Activated naive CD4-positive, alpha-beta T cell treated with anti-CD3 and anti-CD28 coated beads, Interleukin-2, amount 50 U/mL, for 24 hours (primary cell): Measurements from ENCODE around the gene OAF.
"Not testable (repeated sequence)": the region's sequence is repeated elsewhere in the genome, so short reads cannot be mapped to it uniquely, and the experiment has no call there.

ENCODE experiments used
- H3K27ac Mint-ChIP-seq: one replicate; pipeline ENCODE4 v1.8.0; 2021; ENCODE audit warnings: mild to moderate bottlenecking, mixed read lengths
- H3K27me3 Mint-ChIP-seq: one replicate; pipeline ENCODE4 v1.8.0; 2021; ENCODE audit warnings: mixed read lengths
- H3K36me3 Mint-ChIP-seq: one replicate; pipeline ENCODE4 v1.8.0; 2021; ENCODE audit warnings: mixed read lengths
- H3K4me1 Mint-ChIP-seq: one replicate; pipeline ENCODE4 v1.8.0; 2021; ENCODE audit warnings: mixed read lengths
- H3K4me3 Mint-ChIP-seq: one replicate; pipeline ENCODE4 v1.8.0; 2021; ENCODE audit warnings: mild to moderate bottlenecking, mixed read lengths
- H3K9me3 Mint-ChIP-seq: one replicate; pipeline ENCODE4 v1.8.0; 2021; ENCODE audit warnings: mixed read lengths

OAF gene

GRCh38 chr11:120210626-120211521 lies at the start of gene OAF:
OAF (plus strand) TSS chr11:120211032; CDS start chr11:120211280, 248 bp downstream.
- Mint-ChIP-seq H3K4me3 (peak within 1 kb of the TSS; percentile 96), H3K27ac (peak within 1 kb of the TSS; percentile 92), H3K4me1 (peaks cover 26% of the 10 kb centered on the region), H3K36me3 (no peaks in the 10 kb centered on the region), H3K9me3 (no peaks in the 10 kb centered on the region), H3K27me3 (peaks cover 3% of the 10 kb centered on the region)

GRCh38 chr11:120167659-120168058 lies 43.2 kb upstream of the OAF start:
- Mint-ChIP-seq H3K9me3 (peaks cover 8% of the 10 kb centered on the region), H3K27ac (no peak overlapping the region), H3K27me3 (peaks cover 45% of the 10 kb centered on the region), H3K4me1 (peaks cover 6% of the 10 kb centered on the region), H3K36me3 (peaks cover 6% of the 10 kb centered on the region), H3K4me3 (no peak overlapping the region)

- H3K27me3 Mint-ChIP-seq = peaks cover 49% of the 10 kb centered on the region
- H3K4me3 Mint-ChIP-seq = peak overlapping the region; percentile 74
- H3K27ac Mint-ChIP-seq = no peak overlapping the region
- H3K9me3 Mint-ChIP-seq = peaks cover 8% of the 10 kb centered on the region
- peaks cover 6% of the 10 kb centered on the region for H3K36me3 Mint-ChIP-seq
- peaks cover 7% of the 10 kb centered on the region for H3K4me1 Mint-ChIP-seq
These were observed 42.5 kb upstream of the OAF start for GRCh38 chr11:120168108-120168959.

- H3K27ac Mint-ChIP-seq = no peak overlapping the region
These were observed 41.7 kb upstream of the OAF start for GRCh38 chr11:120168960-120169681.

GRCh38 chr11:120169981-120170698 lies 40.7 kb upstream of the OAF start:
- peaks cover 47% of the 10 kb centered on the region for H3K27me3 Mint-ChIP-seq
- H3K4me1 Mint-ChIP-seq = peaks cover 7% of the 10 kb centered on the region
- H3K27ac Mint-ChIP-seq = no peak overlapping the region
- peaks cover under 1% of the 10 kb centered on the region for H3K36me3 Mint-ChIP-seq
- H3K4me3 Mint-ChIP-seq = peak overlapping the region; percentile 33
- peaks cover 1% of the 10 kb centered on the region for H3K9me3 Mint-ChIP-seq

More at GRCh38 chr11:120168960-120169681, 41.7 kb upstream of the OAF start:
- Mint-ChIP-seq H3K4me1 (peaks cover 7% of the 10 kb centered on the region), H3K4me3 (peak overlapping the region; percentile 74), H3K27me3 (peaks cover 48% of the 10 kb centered on the region), H3K36me3 (peaks cover 6% of the 10 kb centered on the region), H3K9me3 (peaks cover 8% of the 10 kb centered on the region)

- H3K4me3 Mint-ChIP-seq = no peak overlapping the region
- H3K27me3 Mint-ChIP-seq = peaks cover 44% of the 10 kb centered on the region
- peaks cover 7% of the 10 kb centered on the region for H3K4me1 Mint-ChIP-seq
- no peaks in the 10 kb centered on the region for H3K9me3 Mint-ChIP-seq
- no peaks in the 10 kb centered on the region for H3K36me3 Mint-ChIP-seq
- no peak overlapping the region for H3K27ac Mint-ChIP-seq
These were observed 40.0 kb upstream of the OAF start for GRCh38 chr11:120170741-120171261.

- peaks cover 7% of the 10 kb centered on the region for H3K4me1 Mint-ChIP-seq
- H3K9me3 Mint-ChIP-seq = no peaks in the 10 kb centered on the region
- H3K27me3 Mint-ChIP-seq = peaks cover 37% of the 10 kb centered on the region
- H3K36me3 Mint-ChIP-seq = no peaks in the 10 kb centered on the region
- H3K27ac Mint-ChIP-seq = no peak overlapping the region
- H3K4me3 Mint-ChIP-seq = no peak overlapping the region
These were observed 38.5 kb upstream of the OAF start for GRCh38 chr11:120172054-120172911.

GRCh38 chr11:120173019-120173705 lies 37.7 kb upstream of the OAF start:
- peaks cover 7% of the 10 kb centered on the region for H3K4me1 Mint-ChIP-seq
- no peak overlapping the region for H3K27ac Mint-ChIP-seq
- H3K27me3 Mint-ChIP-seq = peaks cover 29% of the 10 kb centered on the region
- H3K4me3 Mint-ChIP-seq = no peak overlapping the region
- no peaks in the 10 kb centered on the region for H3K9me3 Mint-ChIP-seq
- H3K36me3 Mint-ChIP-seq = no peaks in the 10 kb centered on the region

GRCh38 chr11:120173807-120174206 lies 37.0 kb upstream of the OAF start:
- H3K27me3 Mint-ChIP-seq = peaks cover 23% of the 10 kb centered on the region
- H3K36me3 Mint-ChIP-seq = no peaks in the 10 kb centered on the region
- no peaks in the 10 kb centered on the region for H3K9me3 Mint-ChIP-seq
- H3K27ac Mint-ChIP-seq = no peak overlapping the region
- H3K4me3 Mint-ChIP-seq = no peak overlapping the region
- peaks cover 3% of the 10 kb centered on the region for H3K4me1 Mint-ChIP-seq

- Mint-ChIP-seq H3K27me3 (peaks cover 23% of the 10 kb centered on the region), H3K27ac (no peak overlapping the region), H3K4me3 (no peak overlapping the region), H3K4me1 (peaks cover 3% of the 10 kb centered on the region), H3K9me3 (no peaks in the 10 kb centered on the region), H3K36me3 (no peaks in the 10 kb centered on the region)
These were observed 36.0 kb upstream of the OAF start for GRCh38 chr11:120174866-120175265.

- Mint-ChIP-seq H3K9me3 (no peaks in the 10 kb centered on the region), H3K27me3 (peaks cover 7% of the 10 kb centered on the region), H3K4me1 (no peaks in the 10 kb centered on the region), H3K27ac (no peak overlapping the region), H3K4me3 (no peak overlapping the region), H3K36me3 (no peaks in the 10 kb centered on the region)
These were observed 32.2 kb upstream of the OAF start for GRCh38 chr11:120178561-120179056.

- Mint-ChIP-seq H3K4me3 (no peak overlapping the region), H3K27ac (no peak overlapping the region), H3K4me1 (no peaks in the 10 kb centered on the region), H3K27me3 (peaks cover 7% of the 10 kb centered on the region), H3K9me3 (no peaks in the 10 kb centered on the region), H3K36me3 (no peaks in the 10 kb centered on the region)
These were observed 31.7 kb upstream of the OAF start for GRCh38 chr11:120179057-120179672.

- not testable (repeated sequence) for H3K36me3 Mint-ChIP-seq, H3K27ac Mint-ChIP-seq, H3K4me3 Mint-ChIP-seq, H3K9me3 Mint-ChIP-seq, H3K27me3 Mint-ChIP-seq, H3K4me1 Mint-ChIP-seq
These were observed 30.8 kb upstream of the OAF start for GRCh38 chr11:120180063-120180462.
